K562 (cell line): Measurements from ENCODE around the gene ROPN1L. TPM values are rescaled to one million over a fixed set of nuclear protein-coding genes. Genes with fewer than 3 reads are reported as not detected.

Experiments
- ATAC-seq: fragments of 200-7000 bp; cut with Tn5 transposase; 3 replicates; pipeline ENCODE4 v1.9.1; 2020; ENCODE audit warnings: moderate library complexity
- BruUV-seq: library from RNA; stranded (reverse); fragments of 400-500 nt; replicated peaks from 2 replicates; lab custom pipeline; 2021; lab: Mats Ljungman, UMichigan
- CTCF ChIA-PET: fragments of 300-600 bp; formaldehyde crosslinking; extraction: SDS; loops from one replicate; lab custom pipeline; 2021; ENCODE audit warnings: low intra/inter-chr PET ratio; lab: Yijun Ruan, JAX
- POLR2A ChIA-PET: fragments of 300-600, 350-650 bp; sonication (Branson Sonifier 250); formaldehyde crosslinking; extraction: SDS; loops from one replicate; lab custom pipeline; 2021; ENCODE audit warnings: antibody characterized with exemption, inconsistent platforms; lab: Yijun Ruan, JAX
- DNase-seq, 4 experiments: peaks; one replicate each; pipeline versions ENCODE4 v3.0.0 to v3.0.0-alpha.2; 2011 to 2018; ENCODE audit warnings: low spot score in 3 of 4, mixed read lengths in 3 of 4; ENCODE audit errors: extremely low read depth in 1 of 4
- FAIRE-seq: peaks from 2 replicates; lab custom pipeline; 2011; peaks lifted over from hg19 to GRCh38; lab: Jason Lieb, UNC
- H2AFZ ChIP-seq: 2 replicates; pipeline ENCODE4 v1.6.0; 2011; ENCODE audit warnings: low read depth, low read length, control low read depth, inconsistent platforms
- H3K27ac ChIP-seq: fragments of 200-600 bp; 3 replicates; pipeline ENCODE4 v1.8.0; 2011; ENCODE audit warnings: low read depth, mild to moderate bottlenecking, control low read depth, inconsistent platforms, low read length, moderate library complexity, mixed read lengths; ENCODE audit errors: extremely low read depth
- H3K27me3 ChIP-seq, 2 experiments: fragments of 300-600 bp in 1 of 2; 2 replicates in 1 of 2; 3 replicates in 1 of 2; pipeline versions ENCODE4 v1.6.0 to v1.8.0; 2011; ENCODE audit warnings: inconsistent platforms in 2 of 2, low read length in 2 of 2, mild to moderate bottlenecking in 1 of 2, mixed read lengths in 1 of 2, moderate library complexity in 1 of 2; ENCODE audit not compliant: control insufficient read depth in 2 of 2, insufficient read depth in 2 of 2
- H3K36me3 ChIP-seq: fragments of 300-600 bp; 3 replicates; pipeline ENCODE4 v1.8.0; 2011; ENCODE audit warnings: mild to moderate bottlenecking, low read length, inconsistent platforms; ENCODE audit not compliant: control insufficient read depth, insufficient read depth
- H3K4me1 ChIP-seq, 2 experiments: fragments of 200-600 bp in 1 of 2; replicated peaks in 1 of 2; 2 replicates in 1 of 2; 3 replicates in 1 of 2; pipeline versions ENCODE4 v1.5.1 to v1.8.0; 2011; ENCODE audit warnings: inconsistent platforms in 2 of 2, low read length in 2 of 2, mild to moderate bottlenecking in 1 of 2, mixed read lengths in 1 of 2, moderate library complexity in 1 of 2; ENCODE audit not compliant: control insufficient read depth in 2 of 2, insufficient read depth in 2 of 2
- H3K4me2 ChIP-seq: 2 replicates; pipeline ENCODE4 v1.6.1; 2011; ENCODE audit warnings: low read length, control low read depth, inconsistent platforms, mixed read lengths; ENCODE audit not compliant: insufficient read depth
- H3K4me3 ChIP-seq: fragments of 200-600 bp; sonication (generic), shearing (Covaris generic); 2 replicates; pipeline ENCODE4 v1.5.1; 2016; ENCODE audit warnings: control low read depth, inconsistent platforms
- H3K79me2 ChIP-seq: fragments of 200-600 bp; 3 replicates; pipeline ENCODE4 v1.8.0; 2011; ENCODE audit warnings: low read length, inconsistent platforms; ENCODE audit not compliant: control insufficient read depth, insufficient read depth
- H3K9ac ChIP-seq, 2 experiments: 2 replicates each; pipeline versions ENCODE4 v1.6.0 to v1.6.1; 2011; ENCODE audit warnings: low read depth in 2 of 2, low read length in 2 of 2, control low read depth in 1 of 2, inconsistent platforms in 1 of 2, mild to moderate bottlenecking in 1 of 2, mixed read lengths in 1 of 2; ENCODE audit not compliant: insufficient read depth in 1 of 2
- H3K9me1 ChIP-seq: one replicate; pipeline ENCODE4 v1.6.0; 2011; ENCODE audit warnings: inconsistent platforms, mild to moderate bottlenecking, low read length, moderate library complexity; ENCODE audit not compliant: control insufficient read depth, insufficient read depth
- H3K9me3 ChIP-seq: replicated peaks from 2 replicates; pipeline ENCODE4 v1.5.1; 2011; ENCODE audit warnings: low read depth, low read length, inconsistent platforms; ENCODE audit not compliant: control insufficient read depth, insufficient read depth
- H4K20me1 ChIP-seq: replicated peaks from 2 replicates; pipeline ENCODE4 v1.6.1; 2011; ENCODE audit warnings: low read length, inconsistent platforms, mixed read lengths; ENCODE audit not compliant: control insufficient read depth, insufficient read depth
- CHD4 ChIP-seq: fragments of 200-600 bp; sonication (generic); IDR thresholded peaks from 3 replicates; pipeline ENCODE4 v1.6.1; 2012; ENCODE audit warnings: low read depth, mild to moderate bottlenecking, mixed read lengths, low read length, inconsistent platforms; ENCODE audit not compliant: insufficient read depth, insufficient replicate concordance, poor library complexity, severe bottlenecking
- COPS2 ChIP-seq: fragments of 450-650 bp; conservative IDR thresholded peaks from 2 replicates; pipeline ENCODE4 v1.6.1; 2016; ENCODE audit warnings: mild to moderate bottlenecking, moderate library complexity
- DMBX1 ChIP-seq: fragments of 250-450 bp; sonication (Bioruptor Pico); IDR thresholded peaks from 2 replicates; pipeline ENCODE4 v1.8.0; 2022; ENCODE audit warnings: inconsistent platforms, mild to moderate bottlenecking, moderate library complexity, borderline replicate concordance
- FOXA1 ChIP-seq: fragments of 450-650 bp; IDR thresholded peaks from 2 replicates; pipeline ENCODE4 v1.6.1; 2016; ENCODE audit warnings: mild to moderate bottlenecking, borderline replicate concordance
- HOXB6 ChIP-seq: fragments of 250-450 bp; sonication (Bioruptor Pico); IDR thresholded peaks from 2 replicates; pipeline ENCODE4 v1.5.1; 2022; ENCODE audit warnings: mild to moderate bottlenecking, borderline replicate concordance
- JUNB ChIP-seq: fragments of 450-650 bp; formaldehyde crosslinking; conservative IDR thresholded peaks from 2 replicates; pipeline ENCODE4 v1.4.0; 2020; ENCODE audit warnings: mild to moderate bottlenecking
- KHSRP ChIP-seq: fragments of 450-650 bp; IDR thresholded peaks from 2 replicates; pipeline ENCODE4 v1.6.1; 2017
- MCM3 ChIP-seq: fragments of 450-650 bp; IDR thresholded peaks from 2 replicates; pipeline ENCODE4 v1.6.1; 2016
- MEF2D ChIP-seq: conservative IDR thresholded peaks from 2 replicates; pipeline ENCODE4 v1.6.1; 2016; ENCODE audit warnings: low read depth, missing genetic modification characterization, missing compliant biosample characterization
- PRMT5 ChIP-seq: sonication (generic); formaldehyde crosslinking; IDR thresholded peaks from 2 replicates; pipeline ENCODE4 v1.5.0; 2020; ENCODE audit warnings: missing genetic modification reagents
- TAF15 ChIP-seq: fragments of 200-400 bp; formaldehyde crosslinking; IDR thresholded peaks from 2 replicates; pipeline ENCODE4 v1.6.1; 2017; ENCODE audit warnings: mild to moderate bottlenecking, low read depth, low read length, moderate library complexity
- TEAD2 ChIP-seq: fragments of 450-650 bp; IDR thresholded peaks from 2 replicates; pipeline ENCODE4 v1.6.1; 2016; ENCODE audit warnings: missing genetic modification characterization, control low read depth, missing compliant biosample characterization
- U2AF2 ChIP-seq: fragments of 200-400 bp; formaldehyde crosslinking; optimal IDR thresholded peaks from 2 replicates; pipeline ENCODE3; 2017; ENCODE audit warnings: low read depth, mild to moderate bottlenecking, low read length
- ZNF134 ChIP-seq: fragments of 250-450 bp; sonication (Bioruptor Pico); conservative IDR thresholded peaks from 2 replicates; pipeline ENCODE4 v1.4.0; 2020
- ZNF143 ChIP-seq: sonication (generic); formaldehyde crosslinking; IDR thresholded peaks from 2 replicates; pipeline ENCODE4 v1.9.0; 2022; ENCODE audit warnings: mild to moderate bottlenecking, missing genetic modification reagents
- ZNF197 ChIP-seq: fragments of 200-800 bp; sonication (Bioruptor generic); IDR thresholded peaks from 2 replicates; pipeline ENCODE4 v1.6.1; 2016; ENCODE audit warnings: low read depth, missing genetic modification characterization, missing compliant biosample characterization
- ZNF583 ChIP-seq: fragments of 250-450 bp; sonication (Bioruptor Pico); IDR thresholded peaks from 2 replicates; pipeline ENCODE4 v1.4.0; 2020
- ZNF644 ChIP-seq: fragments of 200-800 bp; sonication (Bioruptor generic); IDR thresholded peaks from 2 replicates; pipeline ENCODE4 v1.6.1; 2016; ENCODE audit warnings: low read depth, missing genetic modification characterization, missing compliant biosample characterization
- WGBS: fragments of 100-300 bp; shearing (Covaris generic); methylation state at CpG from one replicate; pipeline ENCODE4 v1.1.6; 2016; ENCODE audit warnings: low coverage, mixed read lengths; ENCODE audit not compliant: insufficient coverage; ENCODE audit errors: missing lambda C conversion rate; 5-methylcytosine and 5-hydroxymethylcytosine counted together
- in situ Hi-C: fragments of 300-500 bp; cut with MboI; formaldehyde crosslinking; loops from 4 replicates; pipeline ENCODE4 v1.15.0; 2018; ENCODE audit warnings: inconsistent platforms, mixed read lengths
- intact Hi-C: fragments of 100-400 bp; cut with micrococcal nuclease; formaldehyde crosslinking; loops from 2 replicates; pipeline ENCODE4 v1.14.2; 2022
- polyA plus RNA-seq, 8 experiments: library from polyadenylated mRNA; depleted of rRNA in 4 of 8; stranded (reverse) in 5 of 8; unstranded in 3 of 8; fragments of >200 nt; fragmentation: Nextera tagmentation in 2 of 8; fragmentation: Illumina TruSeq in 1 of 8; extraction: Ambion mirVana in 2 of 8; extraction: Trizol in 1 of 8; gene quantifications; 2 replicates each; pipeline versions ENCODE4 v1.2.1 to v1.2.3, GENCODE V29; 2011 to 2014; ENCODE audit warnings: inconsistent platforms in 1 of 8, missing spikeins in 1 of 8
- total RNA-seq, 7 experiments: library from RNA; depleted of rRNA in 6 of 7; stranded (reverse); fragments of >200 nt in 6 of 7; fragmentation: Illumina TruSeq in 2 of 7; extraction: Trizol in 2 of 7; gene quantifications; 2 replicates each; pipeline versions ENCODE4 v1.2.1 to v1.2.3, GENCODE V29; 2011 to 2021; ENCODE audit warnings: low replicate concordance in 1 of 7
- TF ChIP-seq, protein P1 (sequence below): fragments of 200-800 bp; sonication (Bioruptor generic); IDR thresholded peaks from 2 replicates; pipeline ENCODE4 v1.6.1; 2017; ENCODE audit warnings: missing genetic modification characterization, missing compliant biosample characterization
- TF ChIP-seq, protein P2 (sequence below): fragments of 450-650 bp; formaldehyde crosslinking; IDR thresholded peaks from 2 replicates; pipeline ENCODE4 v1.4.0; 2020; ENCODE audit warnings: mild to moderate bottlenecking, moderate library complexity
- TF ChIP-seq, protein P3 (sequence below): fragments of 450-650 bp; formaldehyde crosslinking; IDR thresholded peaks from 2 replicates; pipeline ENCODE4 v1.4.0; 2022; ENCODE audit warnings: missing genetic modification characterization

Gene ROPN1L
- total and polyA plus RNA-seq, 9 of the 15 experiments (the other 6 are each of a cell fraction or from before 2014, with no cell fraction given) = 0.04 to 0.85 (median 0.24) TPM; not detected in 3

DNA sequence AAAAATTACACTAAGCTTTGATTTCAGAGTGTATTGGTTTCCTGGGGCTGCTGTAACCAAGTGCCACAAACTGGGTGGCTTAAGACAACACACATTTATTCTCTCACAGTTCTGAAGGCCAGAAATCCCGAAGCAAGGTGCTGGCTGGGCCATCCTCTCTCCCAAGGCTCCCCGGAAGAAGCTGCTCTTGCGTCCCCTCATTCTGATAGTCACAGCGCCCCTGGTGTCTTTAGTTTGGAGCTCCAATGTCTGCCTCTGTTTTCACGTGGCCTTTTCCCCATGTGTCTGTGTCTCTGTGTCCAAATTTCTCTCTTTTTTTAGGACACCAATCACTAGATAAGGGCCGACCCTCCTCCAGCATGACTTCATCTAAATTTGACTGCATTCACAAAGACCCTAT is 56.7 kb downstream of the ROPN1L start (continued):
- TF ChIP-seq ZNF644 (no peak), COPS2 (no peak), MEF2D (0 out of 2 replicates have a peak, but pooled peaks have one; percentile 50), TAF15 (no peak), KHSRP (no peak), JUNB (CRISPR knock-in tag) (no peak)

DNA sequence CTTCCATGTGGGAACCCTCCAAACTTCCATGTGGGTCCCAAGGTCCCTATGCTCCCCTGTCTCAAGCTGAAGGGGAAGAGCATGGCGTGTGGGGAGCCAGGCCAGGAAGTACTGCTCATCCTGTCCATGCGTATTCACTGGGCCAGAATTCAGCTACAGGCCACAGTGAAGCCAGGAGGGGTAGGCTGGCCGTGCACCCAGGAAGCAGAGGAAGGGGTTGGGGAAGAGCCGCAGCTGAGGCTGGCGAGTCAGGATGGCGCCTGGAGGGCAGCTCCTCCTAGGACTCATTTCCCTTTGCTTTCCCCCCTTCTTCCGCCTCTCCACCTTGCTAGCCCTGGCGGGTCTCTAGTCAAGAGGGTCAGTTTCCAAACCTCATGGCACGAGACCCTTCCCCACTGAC is 57.4 kb downstream of the ROPN1L start:
- no peak for DNase-seq
- CTCF ChIA-PET = no interaction called here
- H3K4me2 ChIP-seq = no peak overlapping the region
- H4K20me1 ChIP-seq = no peaks in the 10 kb centered on the region
- H2AFZ ChIP-seq = peak overlapping the region; percentile 69; the same call in 1 of the 2 replicates
- no peak for ATAC-seq
- WGBS = 72% methylated on average over 9 of the region's 9 CpGs
- H3K27ac ChIP-seq = no peak overlapping the region
- no peak overlapping the region for H3K4me3 ChIP-seq
- intact Hi-C loops (no loop called here), in situ Hi-C loops (no loop called here)
- H3K79me2 ChIP-seq = no peaks in the 10 kb centered on the region
- H3K9me1 ChIP-seq = no peaks in the 10 kb centered on the region
- H3K4me1 ChIP-seq = peaks cover 18 to 31% of the 10 kb centered on the region in 2 experiments
- POLR2A ChIA-PET = interaction anchor here (2.5 kb wide), 1 partner anchor 10 kb away, joined by 11 read pairs; no protein-coding TSS in a partner anchor
- H3K27me3 ChIP-seq = no peaks in the 10 kb centered on the region
- BruUV-seq = no TSS peak
- no peak for FAIRE-seq
- peaks cover 6% of the 10 kb centered on the region for H3K9me3 ChIP-seq
- no peak overlapping the region for H3K9ac ChIP-seq
- no peaks in the 10 kb centered on the region for H3K36me3 ChIP-seq
- TF ChIP-seq ZNF583 (CRISPR knock-in tag) = no peak
- no peak for TF ChIP-seq TEAD2 (tag)
- TF ChIP-seq, protein P1, sequence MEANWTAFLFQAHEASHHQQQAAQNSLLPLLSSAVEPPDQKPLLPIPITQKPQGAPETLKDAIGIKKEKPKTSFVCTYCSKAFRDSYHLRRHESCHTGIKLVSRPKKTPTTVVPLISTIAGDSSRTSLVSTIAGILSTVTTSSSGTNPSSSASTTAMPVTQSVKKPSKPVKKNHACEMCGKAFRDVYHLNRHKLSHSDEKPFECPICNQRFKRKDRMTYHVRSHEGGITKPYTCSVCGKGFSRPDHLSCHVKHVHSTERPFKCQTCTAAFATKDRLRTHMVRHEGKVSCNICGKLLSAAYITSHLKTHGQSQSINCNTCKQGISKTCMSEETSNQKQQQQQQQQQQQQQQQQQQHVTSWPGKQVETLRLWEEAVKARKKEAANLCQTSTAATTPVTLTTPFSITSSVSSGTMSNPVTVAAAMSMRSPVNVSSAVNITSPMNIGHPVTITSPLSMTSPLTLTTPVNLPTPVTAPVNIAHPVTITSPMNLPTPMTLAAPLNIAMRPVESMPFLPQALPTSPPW (CRISPR knock-in tag) = no peak
- no peak for TF ChIP-seq PRMT5
- TF ChIP-seq DMBX1 = no peak
- TF ChIP-seq, protein P2, sequence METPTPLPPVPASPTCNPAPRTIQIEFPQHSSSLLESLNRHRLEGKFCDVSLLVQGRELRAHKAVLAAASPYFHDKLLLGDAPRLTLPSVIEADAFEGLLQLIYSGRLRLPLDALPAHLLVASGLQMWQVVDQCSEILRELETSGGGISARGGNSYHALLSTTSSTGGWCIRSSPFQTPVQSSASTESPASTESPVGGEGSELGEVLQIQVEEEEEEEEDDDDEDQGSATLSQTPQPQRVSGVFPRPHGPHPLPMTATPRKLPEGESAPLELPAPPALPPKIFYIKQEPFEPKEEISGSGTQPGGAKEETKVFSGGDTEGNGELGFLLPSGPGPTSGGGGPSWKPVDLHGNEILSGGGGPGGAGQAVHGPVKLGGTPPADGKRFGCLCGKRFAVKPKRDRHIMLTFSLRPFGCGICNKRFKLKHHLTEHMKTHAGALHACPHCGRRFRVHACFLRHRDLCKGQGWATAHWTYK (CRISPR knock-in tag) = no peak
- no peak for TF ChIP-seq CHD4
- TF ChIP-seq HOXB6 (CRISPR knock-in tag) = no peak
- TF ChIP-seq U2AF2 = no peak
- TF ChIP-seq ZNF197 (CRISPR knock-in tag) = no peak
- no peak for TF ChIP-seq MCM3
- no peak for TF ChIP-seq FOXA1
- no peak for TF ChIP-seq ZNF134
- TF ChIP-seq ZNF143 (CRISPR knock-in tag) = no peak
- TF ChIP-seq, protein P3, sequence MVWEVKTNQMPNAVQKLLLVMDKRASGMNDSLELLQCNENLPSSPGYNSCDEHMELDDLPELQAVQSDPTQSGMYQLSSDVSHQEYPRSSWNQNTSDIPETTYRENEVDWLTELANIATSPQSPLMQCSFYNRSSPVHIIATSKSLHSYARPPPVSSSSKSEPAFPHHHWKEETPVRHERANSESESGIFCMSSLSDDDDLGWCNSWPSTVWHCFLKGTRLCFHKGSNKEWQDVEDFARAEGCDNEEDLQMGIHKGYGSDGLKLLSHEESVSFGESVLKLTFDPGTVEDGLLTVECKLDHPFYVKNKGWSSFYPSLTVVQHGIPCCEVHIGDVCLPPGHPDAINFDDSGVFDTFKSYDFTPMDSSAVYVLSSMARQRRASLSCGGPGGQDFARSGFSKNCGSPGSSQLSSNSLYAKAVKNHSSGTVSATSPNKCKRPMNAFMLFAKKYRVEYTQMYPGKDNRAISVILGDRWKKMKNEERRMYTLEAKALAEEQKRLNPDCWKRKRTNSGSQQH (CRISPR knock-in tag) = no peak
